Kidney capillary endothelial cell (primary cell): ENCODE data around the gene XRN1.
"Not testable (repeated sequence)": the region's sequence is repeated elsewhere in the genome, so short reads cannot be mapped to it uniquely, and the experiment has no call there.

ENCODE experiments used
- DNase-seq: peaks from one replicate; pipeline ENCODE4 v3.0.0-alpha.2; 2018; ENCODE audit warnings: low spot score

XRN1 gene

GRCh38 chr3:142434503-142434902 is 13.3 kb downstream of the XRN1 start:
- DNase-seq: no peak

- no peak for DNase-seq
These were observed 14.7 kb downstream of the XRN1 start for GRCh38 chr3:142433110-142433509.

GRCh38 chr3:142429582-142429981 is 18.3 kb downstream of the XRN1 start:
- DNase-seq: no peak

GRCh38 chr3:142424754-142425153 is 23.1 kb downstream of the XRN1 start:
- DNase-seq: no peak

GRCh38 chr3:142418926-142419592 is 28.8 kb downstream of the XRN1 start:
- DNase-seq: no peak

GRCh38 chr3:142417302-142417701 is 30.5 kb downstream of the XRN1 start:
- no peak for DNase-seq

GRCh38 chr3:142400537-142400936 is 47.3 kb downstream of the XRN1 start:
- not testable (repeated sequence) for DNase-seq

GRCh38 chr3:142394921-142395622 is 52.8 kb downstream of the XRN1 start:
- no peak for DNase-seq

- no peak for DNase-seq
These were observed 62.8 kb downstream of the XRN1 start for GRCh38 chr3:142385078-142385477.

- DNase-seq: no peak
These were observed 73.2 kb downstream of the XRN1 start for GRCh38 chr3:142374687-142375086.

- DNase-seq: not testable (repeated sequence)
These were observed 78.3 kb downstream of the XRN1 start for GRCh38 chr3:142369576-142369975.

GRCh38 chr3:142366434-142366833 is 81.4 kb downstream of the XRN1 start:
- no peak for DNase-seq

- no peak for DNase-seq
These were observed 83.8 kb downstream of the XRN1 start for GRCh38 chr3:142363936-142364467.

- DNase-seq: not testable (repeated sequence)
These were observed 84.4 kb downstream of the XRN1 start for GRCh38 chr3:142363433-142363832.

- DNase-seq: no peak
These were observed 88.5 kb downstream of the XRN1 start for GRCh38 chr3:142359367-142359766.

GRCh38 chr3:142356818-142357217 is 91.0 kb downstream of the XRN1 start:
- DNase-seq: no peak

GRCh38 chr3:142355692-142356091 is 92.1 kb downstream of the XRN1 start:
- no peak for DNase-seq

- DNase-seq: no peak
These were observed 93.8 kb downstream of the XRN1 start for GRCh38 chr3:142354076-142354475.

GRCh38 chr3:142353571-142353970 is 94.3 kb downstream of the XRN1 start:
- no peak for DNase-seq

- not testable (repeated sequence) for DNase-seq
These were observed 95.1 kb downstream of the XRN1 start for GRCh38 chr3:142352698-142353097.

- DNase-seq: no peak
These were observed 99.4 kb downstream of the XRN1 start for GRCh38 chr3:142348460-142348859.

- DNase-seq: no peak
These were observed 109.8 kb downstream of the XRN1 start for GRCh38 chr3:142337994-142338393.

- DNase-seq: no peak
These were observed 115.4 kb downstream of the XRN1 start for GRCh38 chr3:142332390-142332789.
